NCI-H1436 (cell line): ENCODE results near the gene MUS81.
"Not testable (repeated sequence)": the region's sequence is repeated elsewhere in the genome, so short reads cannot be mapped to it uniquely, and the experiment has no call there.

Source experiments
- DNase-seq: peaks from one replicate; lab custom pipeline; 2025; lab: John Stamatoyannopoulos, UW

MUS81 gene

DNA sequence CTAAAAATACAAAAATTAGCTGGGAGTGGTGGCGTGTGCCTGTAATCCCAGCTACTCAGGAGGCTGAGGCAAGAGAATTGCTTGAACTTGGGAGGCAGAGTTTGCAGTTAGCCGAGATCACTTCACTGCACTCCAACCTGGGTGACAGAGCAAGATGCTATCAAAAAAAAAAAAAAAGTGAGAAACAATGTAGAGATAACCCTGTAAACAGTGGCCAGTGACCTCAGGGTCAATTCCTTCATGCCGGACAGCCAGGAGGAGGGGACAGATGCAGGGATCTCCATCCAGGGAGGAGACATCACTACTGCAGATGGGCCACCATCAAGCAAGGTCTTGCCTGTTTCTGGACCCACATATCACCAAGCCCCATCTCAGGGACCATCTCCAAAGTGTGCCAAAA, 12.5 kb upstream of the MUS81 start:
- DNase-seq: no peak

DNA sequence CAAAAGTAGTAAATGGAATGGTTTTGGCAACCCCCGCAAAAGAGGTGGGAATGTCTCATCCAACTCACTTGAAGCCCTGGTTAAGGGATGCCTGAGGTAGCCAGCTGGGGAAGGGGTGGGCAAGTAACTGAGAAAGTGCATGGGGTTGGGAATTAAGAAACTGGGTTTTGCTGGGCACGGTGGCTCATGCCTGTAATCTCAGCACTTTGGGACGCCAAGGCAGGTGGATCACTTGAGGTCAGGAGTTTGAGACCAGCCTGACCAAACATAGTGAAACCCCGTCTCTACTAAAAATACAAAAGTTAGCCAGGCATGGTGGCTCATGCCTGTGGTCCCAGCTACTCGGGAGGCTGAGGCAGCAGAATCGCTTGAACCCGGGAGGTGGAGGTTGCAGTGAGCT, 11.5 kb upstream of the MUS81 start:
- not testable (repeated sequence) for DNase-seq

DNA sequence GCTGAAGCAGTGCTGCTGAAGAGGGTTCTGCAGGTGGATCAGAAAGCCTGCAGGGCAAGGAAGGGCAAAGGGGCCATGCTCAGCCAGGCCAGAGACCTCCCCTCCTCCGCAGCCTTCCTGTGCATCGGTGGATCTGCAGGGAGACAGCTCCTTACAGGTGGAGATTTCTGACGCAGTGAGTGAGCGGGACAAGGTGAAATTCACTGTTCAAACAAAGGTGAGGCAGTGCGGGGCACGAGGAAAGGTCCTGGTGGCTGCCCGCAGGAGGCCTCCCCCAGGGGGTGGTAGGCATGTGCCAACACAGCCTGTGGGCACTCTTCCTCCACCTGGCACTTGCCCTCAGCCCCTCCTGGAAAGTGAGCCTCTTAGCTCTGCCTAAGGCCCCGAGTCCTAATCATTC, 10.9 kb upstream of the MUS81 start:
- no peak for DNase-seq

DNA sequence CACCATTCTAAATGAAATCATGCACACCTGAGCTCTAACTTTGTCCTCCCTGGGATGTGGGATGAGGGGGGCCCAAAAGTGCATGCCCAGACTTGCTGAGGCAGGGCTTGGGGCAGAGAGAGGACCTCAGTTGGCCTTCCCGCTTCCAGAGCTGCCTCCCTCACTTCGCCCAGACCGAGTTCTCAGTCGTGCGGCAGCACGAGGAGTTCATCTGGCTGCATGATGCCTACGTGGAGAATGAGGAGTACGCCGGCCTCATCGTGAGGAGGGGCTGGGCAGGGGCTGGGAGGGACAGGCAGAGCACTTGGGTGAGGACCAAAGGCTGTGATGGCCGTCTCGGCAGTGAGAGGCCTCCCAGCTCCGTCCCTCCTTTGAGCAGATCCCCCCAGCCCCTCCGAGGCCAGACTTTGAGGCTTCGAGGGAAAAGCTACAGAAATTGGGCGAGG, 10.4 kb upstream of the MUS81 start:
- no peak for DNase-seq

DNA sequence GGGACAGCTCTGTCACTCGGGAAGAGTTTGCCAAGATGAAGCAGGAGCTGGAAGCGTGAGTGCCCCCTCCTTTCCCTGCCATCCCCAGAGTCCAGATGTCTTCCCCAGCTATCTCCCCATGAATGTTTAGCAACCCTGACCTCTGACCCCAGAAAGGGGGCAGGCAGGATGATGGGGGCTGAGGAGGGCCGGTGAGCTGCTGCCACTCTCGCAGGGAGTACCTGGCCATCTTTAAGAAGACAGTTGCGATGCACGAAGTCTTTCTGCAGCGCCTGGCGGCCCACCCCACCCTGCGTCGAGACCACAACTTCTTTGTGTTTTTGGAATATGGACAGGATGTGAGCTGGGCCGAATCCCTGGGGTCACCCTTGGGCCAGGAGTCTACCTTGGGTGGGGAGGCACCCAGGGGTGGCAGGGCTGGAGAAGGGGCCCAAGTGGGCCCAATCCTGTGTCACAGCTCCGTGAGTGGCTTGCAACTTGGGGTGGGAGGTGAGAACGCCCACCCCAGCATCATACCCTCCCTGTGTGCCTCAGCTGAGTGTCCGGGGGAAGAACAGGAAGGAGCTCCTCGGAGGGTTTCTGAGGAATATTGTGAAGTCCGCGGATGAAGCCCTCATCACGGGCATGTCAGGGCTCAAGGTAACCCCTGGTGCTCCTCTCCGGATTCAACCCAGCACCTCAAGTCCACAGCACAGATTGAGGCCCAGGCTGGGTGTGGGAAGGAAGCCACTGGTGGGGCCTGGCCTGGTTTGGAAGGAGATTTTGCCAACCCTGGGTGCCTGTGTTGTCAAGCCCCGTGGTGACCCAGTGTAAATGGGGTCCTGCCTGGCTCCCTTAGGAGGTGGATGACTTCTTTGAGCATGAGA, 9.8 kb upstream of the MUS81 start:
- no peak for DNase-seq

DNA sequence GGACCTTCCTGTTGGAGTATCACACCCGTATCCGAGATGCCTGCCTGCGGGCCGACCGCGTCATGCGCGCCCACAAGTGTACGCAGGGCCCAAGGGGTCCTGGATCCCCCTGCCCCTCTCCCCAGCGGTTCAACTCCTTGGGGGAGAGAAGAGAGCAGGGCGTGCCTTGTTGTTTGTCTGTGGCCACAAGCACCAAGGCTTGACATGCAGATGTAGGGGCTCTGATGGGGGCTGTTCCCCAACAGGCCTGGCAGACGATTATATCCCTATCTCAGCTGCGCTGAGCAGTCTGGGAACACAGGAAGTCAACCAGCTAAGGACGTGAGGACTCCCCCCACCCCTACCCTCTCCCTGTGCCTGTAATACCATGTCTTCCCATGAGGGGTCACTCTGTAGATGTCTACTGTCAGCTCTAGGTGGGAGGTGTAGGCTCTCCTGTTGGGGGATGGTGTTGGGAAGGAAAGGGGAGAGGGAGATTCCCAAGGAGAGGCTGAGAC, 9.1 kb upstream of the MUS81 start:
- no peak for DNase-seq

DNA sequence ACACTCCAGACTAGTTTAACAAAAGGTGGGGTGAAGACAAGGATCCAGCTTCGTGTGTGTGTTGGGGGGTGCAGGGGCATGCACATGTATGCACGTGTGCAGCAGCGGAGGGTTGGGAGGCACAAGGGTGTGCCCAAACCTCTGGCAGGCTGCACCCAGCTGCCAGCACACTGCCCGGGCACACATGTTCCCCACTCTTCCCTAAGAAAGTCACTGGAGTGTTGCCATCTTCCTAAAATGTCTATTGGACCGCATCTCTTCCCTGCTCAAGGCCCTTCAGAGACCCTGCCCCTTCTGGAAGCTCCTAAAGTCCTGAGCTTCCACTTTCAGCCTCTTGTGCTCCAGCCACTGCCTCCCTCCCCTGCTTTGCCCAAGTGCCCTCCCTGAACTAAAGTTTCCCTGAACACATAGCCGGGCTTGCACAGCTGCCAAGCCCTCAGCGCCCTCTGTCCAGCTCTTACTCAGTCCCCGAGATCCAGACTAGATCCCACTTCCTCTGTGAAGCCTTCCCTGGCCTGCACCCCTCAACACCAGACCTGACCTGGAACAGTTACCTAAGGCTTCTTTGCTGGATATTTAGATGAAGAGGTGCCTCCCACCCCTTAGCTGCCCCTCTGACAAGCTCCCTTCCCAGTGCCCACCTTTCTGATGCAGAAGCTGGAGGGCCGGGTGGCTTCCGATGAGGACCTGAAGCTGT, 8.3 kb upstream of the MUS81 start:
- DNase-seq: no peak

DNA sequence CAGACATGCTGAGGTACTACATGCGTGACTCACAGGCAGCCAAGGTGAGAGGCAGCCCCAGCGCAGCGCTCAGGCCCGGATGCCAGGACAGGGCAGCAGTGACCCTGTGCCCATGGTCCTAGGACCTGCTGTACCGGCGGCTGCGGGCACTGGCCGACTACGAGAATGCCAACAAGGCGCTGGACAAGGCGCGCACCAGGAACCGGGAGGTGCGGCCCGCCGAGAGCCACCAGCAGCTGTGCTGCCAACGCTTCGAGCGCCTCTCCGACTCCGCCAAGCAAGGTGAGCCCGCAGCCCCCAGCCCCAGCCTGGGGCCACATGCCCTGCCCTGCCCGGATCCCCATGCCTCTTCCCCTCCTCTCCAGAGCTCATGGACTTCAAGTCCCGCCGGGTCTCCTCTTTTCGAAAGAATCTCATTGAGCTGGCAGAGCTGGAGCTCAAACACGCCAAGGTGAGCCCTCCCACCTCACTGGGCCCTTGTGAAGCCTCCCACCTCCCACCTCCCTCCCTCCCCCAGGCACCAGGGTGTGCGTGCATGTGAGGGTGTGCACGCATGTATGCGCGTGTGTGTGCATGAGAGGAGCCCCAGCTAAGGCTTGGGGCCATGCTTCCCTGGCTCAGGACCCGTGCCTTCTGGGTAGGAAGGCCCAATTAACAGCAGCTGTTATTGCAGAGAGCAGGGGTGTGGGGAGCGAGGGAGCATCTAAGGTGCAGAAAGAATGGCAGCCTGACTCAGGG, 7.6 kb upstream of the MUS81 start:
- no peak for DNase-seq

DNA sequence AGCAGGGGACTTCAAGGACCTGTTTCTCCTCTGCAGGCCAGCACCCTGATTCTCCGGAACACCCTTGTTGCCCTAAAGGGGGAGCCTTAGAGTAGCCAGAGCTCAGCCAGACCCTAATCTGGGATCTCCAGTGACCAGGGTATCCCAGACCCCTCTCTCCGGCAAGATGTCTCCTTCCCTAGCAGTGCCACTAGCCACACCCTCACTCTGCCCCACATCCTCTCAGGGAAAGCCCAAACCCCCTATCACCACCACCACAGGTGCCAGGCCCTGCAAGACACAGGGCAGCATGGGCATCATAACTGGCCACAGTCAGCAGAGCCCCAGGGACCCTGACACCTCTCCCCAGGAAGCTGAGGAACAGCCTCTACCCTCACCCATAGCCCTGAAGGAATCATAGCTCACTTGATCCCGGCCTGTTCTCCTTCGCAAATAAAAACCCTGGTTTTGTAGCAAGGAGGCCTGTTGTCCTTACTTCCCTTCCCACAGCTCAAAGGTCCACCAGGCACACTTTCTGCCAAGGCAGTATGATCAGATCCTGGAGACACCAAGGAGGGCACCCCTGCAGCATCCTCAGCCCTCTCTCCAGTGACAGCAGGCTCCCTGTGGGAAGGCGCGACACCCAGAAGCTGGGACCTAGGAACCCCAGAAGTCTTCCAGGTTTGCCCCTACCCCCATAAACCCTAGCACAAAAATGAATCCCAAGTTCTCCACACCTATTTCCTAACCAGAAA, 6.8 kb upstream of the MUS81 start:
- DNase-seq: no peak

DNA sequence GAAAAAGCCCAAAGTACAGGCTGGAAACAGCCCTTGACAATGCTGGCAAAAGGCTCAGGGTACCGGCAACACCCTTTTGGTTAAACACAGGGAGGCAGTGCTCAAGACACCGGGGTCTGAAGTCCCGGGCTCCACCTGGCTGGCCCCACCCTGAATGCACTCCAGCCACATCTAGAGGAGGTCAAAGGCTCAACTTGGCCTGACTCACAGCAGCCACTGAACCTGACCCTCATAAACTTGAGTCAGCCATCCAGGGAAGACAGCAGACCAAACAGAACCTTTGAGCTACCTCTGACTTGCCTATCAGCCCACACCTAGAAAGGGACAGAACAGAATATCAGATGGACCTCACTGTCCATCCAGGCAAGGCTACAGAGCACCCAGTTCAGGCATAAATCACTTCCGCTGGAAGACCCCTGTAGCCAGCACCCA, 6.1 kb upstream of the MUS81 start:
- no peak for DNase-seq

DNA sequence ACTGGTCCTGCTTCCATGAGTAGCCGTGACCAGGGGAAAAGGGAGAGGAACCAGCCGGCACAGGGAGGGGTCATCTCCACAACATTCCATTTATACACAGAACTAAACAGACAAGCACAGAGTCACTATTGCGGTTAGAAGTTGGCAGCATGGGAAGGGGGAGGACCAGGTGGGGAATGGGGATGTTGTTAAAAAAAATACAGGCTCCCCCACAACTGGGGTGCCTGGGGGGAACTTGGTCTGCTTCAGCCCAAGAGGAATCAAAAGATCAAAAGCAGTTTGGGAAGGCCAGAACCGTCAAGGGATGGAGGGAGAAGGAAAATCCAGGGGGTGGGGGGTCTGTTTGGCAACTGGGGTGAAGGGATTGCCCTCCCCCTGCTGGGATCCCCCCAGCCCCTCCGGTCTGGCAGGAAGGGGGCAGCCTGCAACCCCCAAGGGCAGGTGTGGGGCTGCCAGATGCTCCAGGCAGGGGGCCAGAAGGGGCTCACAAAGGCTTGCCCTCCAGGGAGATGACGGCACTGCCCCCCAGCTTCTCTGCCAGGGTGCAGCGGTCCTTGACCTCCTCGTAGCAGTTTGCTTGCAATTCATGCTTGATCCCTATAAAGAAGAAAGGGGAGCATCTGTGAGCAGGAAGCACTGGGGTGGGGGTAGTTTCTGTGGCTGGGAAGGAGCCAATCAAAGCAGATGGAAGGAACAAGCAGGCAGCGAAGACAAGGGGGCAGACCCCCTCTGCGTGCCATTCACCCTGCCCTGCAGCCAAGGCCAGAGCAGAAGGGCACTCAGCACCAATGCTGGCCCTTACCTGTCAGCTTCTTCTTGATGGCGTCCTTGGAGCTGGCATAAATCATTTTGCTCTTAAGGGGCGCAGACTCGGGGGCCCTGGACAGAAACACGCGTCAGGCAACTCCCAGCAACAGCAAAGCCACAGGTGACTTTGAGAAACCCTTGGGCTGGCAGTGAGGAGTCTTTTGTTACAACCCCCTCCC, 5.1 kb upstream of the MUS81 start:
- DNase-seq: no peak

DNA sequence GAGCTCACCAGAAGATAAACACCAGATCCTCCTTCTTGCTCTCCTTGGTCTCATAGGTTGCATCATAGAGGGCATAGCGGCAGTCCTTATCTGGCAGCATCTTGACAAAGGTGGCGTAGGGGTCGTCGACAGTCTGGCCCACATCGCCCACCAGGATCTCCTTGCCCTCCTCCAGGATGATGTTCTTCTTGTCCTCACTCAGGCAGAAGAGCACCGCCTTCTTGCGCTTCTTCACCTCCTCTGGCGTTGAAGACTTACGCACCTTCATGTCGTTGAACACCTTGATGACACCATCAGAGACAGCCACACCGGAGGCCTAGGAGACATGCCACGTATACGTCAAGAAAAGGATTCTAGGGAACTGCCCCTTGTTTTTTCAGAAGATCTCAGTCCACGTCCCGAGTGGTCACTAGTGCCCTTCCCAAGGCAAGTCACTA, 4.3 kb upstream of the MUS81 start:
- no peak for DNase-seq

DNA sequence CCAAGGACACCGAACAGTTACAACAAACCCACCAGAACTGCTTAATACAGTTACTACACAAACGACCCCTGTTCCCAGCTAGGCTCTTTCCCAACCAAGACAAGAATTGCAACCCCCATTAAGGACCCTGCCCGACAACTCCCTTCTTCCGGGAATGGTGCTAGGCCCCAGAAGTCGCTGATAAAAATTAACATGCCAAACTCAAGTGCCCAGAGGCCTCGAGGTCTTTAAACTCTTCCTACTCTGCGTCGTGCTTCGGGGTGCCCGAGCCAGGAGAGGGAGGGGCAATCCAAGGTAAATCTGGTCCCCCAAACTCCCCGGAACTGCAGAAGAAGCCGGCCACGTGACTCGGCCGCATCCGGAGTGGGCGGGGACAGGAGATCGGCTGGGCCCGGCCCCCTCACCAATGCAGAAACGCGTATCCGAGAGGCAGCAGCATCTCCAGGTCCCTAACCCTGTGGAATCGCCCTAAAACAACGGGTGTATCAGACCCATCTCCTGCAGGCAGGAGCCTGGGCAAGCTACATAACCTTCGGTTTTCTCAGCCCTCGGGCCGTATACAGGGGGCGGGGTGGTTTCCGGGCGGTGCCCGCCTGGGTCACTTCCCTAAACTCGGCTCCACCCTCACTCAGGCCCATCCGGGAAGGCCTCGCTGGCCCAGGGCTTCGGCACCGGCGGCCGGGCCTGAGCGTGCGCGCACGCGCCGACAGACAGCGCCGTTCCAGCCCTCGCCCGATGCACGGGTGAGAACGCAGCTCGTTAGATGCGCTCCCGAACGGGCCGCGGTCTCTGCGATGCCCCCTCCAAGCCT, 3.3 kb upstream of the MUS81 start:
- peak; percentile 54 for DNase-seq

DNA sequence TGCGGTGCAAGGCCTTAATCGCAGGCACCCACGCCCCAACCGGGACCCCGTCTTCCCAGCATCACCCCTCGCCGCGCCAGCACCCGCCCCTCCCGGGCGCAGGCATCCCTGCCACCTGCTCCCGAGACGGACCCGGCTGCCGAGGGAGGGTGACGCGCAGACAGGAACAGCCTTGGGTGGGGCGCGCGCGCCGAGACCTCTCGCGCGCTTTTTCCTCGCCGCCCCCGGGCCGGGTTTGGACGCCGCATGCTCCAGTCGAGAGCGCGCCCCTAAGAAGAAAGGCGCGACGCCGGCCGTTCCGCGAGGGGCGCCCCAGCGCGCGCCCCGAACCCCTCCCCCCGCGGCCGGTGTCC, 2.8 kb upstream of the MUS81 start:
- DNase-seq: peak; percentile 45

DNA sequence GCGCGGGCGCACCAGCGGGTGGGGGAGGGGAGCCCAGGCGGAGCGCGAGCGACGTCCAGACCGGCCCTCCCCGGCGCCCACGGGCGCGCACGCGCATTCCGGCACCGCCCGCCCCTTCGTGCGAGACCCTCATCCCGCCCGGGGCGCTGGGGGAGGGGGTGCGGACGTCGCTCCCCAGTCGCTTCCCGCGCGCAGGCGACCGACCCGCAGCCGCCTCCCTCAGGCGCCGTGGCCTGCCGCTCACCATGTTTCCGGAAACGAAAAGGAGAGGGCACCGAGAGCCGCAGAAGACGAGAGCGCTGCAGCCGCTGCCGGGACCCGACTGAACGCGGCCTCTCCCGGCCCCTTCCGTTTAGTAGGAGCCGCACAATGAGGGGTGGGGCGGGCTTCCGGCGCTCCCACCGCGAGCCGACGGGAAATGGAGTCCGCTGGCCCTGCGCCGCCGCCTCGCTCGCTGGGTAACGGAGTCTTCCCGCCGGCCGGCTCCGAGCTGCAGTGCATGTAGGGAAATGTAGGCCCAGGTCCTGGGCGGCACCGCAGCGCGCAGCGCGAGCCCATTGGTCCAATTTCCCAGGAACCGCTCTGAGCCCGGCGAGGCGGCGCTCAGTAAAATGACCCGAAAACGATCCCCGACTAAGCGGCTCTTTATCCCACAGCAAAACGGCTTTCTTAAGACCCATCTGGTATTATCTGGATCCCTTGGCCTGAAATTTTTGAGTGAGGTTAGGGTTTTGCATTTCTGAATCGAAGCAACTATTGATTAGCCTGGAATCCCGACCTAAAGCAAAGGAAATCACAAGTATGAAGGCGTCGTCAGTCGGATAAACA, 2.2 kb upstream of the MUS81 start, which contains the start of gene CFL1:
CFL1 (minus strand) TSS at position 328 of the 828 bp plus-strand sequence; CDS start at position 247, 81 bp downstream.
- DNase-seq: peak; percentile 95

DNA sequence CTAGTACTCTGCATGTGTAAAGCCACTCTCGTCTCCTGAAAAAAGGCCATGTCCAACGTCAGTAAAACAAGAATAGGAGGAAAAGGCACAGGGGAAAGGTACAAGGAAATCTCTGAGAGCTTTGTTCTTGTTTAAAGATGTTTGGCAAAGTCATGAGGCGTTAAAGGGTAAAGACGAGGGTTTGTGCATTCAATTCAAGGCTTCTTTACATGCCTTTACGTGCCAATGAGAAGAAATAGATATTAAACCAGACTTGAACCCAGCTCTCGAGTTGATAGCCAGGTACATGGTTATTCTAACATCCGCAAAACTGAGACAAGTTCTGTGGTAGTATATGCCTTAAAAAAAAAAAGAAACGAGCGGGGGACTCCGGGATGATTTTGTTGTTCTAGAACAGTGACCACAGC, 1.5 kb upstream of the MUS81 start:
- no peak for DNase-seq

DNA sequence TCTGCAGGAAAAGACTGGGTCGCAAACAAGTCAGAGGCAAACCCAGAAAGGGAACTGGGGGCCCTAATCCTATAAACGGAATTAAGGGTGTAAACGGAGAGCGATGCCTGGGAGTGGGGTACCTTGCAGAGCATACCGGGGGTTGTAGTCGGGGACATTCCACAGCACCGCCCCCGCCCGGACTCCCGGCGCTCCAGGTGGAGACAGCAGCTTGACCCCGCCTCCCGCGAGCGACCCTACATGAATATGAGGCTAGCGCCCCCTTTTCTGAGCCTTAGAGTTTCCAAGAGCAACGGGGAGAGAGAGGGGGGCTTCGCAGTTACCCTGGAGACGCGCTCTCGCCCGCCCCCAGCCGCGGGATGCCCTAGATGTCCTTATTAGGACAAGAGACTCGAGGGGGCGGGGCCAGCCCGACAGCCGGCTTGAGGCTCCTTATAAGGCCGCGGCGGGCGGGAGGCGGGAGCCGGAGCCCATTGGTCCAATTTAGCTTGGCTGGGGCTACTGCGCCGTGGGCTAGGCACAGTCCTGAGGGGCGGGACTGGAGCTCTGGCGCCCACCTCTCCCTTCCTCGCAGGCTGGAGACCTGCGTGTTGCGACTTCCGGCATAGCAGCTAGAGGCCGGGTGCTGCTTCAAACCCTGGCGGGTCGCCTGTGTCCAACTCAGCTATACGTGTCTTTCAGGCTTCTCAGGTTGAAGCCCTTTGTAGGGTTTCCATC, 980 bp upstream of the MUS81 start:
- DNase-seq: peak; percentile 96

DNA sequence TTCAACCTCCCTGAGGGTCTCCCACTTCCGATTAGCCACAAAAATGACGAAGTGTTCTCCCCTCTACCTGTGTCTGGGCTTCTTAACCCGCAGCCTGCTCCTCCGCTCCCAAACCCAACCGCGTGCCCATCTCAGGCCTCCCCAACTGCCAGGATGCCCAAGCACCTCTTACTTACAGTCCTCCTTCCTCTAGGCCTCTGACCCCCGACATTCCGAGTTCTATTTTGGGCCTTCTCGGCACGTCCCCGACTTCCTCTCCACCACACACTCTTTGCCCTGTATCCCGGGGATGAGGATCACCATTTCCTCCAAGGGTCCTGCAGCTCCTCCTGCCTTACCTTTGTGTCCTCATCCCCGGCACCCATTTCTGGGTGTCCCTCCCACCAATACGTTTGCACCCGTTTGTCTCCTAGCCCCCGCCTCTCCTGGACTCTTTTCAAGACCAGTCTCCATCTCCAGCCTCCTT, 388 bp upstream of the MUS81 start:
- no peak for DNase-seq
